ENCODE measurements around the gene MTHFD2L.
"Not testable (repeated sequence)": the region's sequence is repeated elsewhere in the genome, so short reads cannot be mapped to it uniquely, and the experiment has no call there.

The MTHFD2L gene

GRCh38 chr4:74157561-74158465 lies at the start of gene MTHFD2L:
Gene MTHFD2L, plus strand, starts transcription at chr4:74158118. Its CDS starts 21 bp downstream, at chr4:74158139.
- peak; percentile 62 for DNase-seq

GRCh38 chr4:74108457-74109115 lies 49.3 kb upstream of the MTHFD2L start:
- DNase-seq = no peak

GRCh38 chr4:74109116-74109869 lies 48.6 kb upstream of the MTHFD2L start:
- no peak for DNase-seq

- DNase-seq = no peak
These were observed 47.9 kb upstream of the MTHFD2L start for GRCh38 chr4:74109870-74110605.

GRCh38 chr4:74110670-74111069 lies 47.2 kb upstream of the MTHFD2L start:
- DNase-seq = no peak

- no peak for DNase-seq
These were observed 46.5 kb upstream of the MTHFD2L start for GRCh38 chr4:74111306-74111975.

- no peak for DNase-seq
These were observed 45.9 kb upstream of the MTHFD2L start for GRCh38 chr4:74111990-74112389.

- DNase-seq = no peak
These were observed 45.4 kb upstream of the MTHFD2L start for GRCh38 chr4:74112399-74113105.

- DNase-seq = no peak
These were observed 43.7 kb upstream of the MTHFD2L start for GRCh38 chr4:74114234-74114633.

- DNase-seq = no peak
These were observed 40.8 kb upstream of the MTHFD2L start for GRCh38 chr4:74117024-74117534.

- no peak for DNase-seq
These were observed 39.1 kb upstream of the MTHFD2L start for GRCh38 chr4:74118600-74119338.

GRCh38 chr4:74120086-74120485 lies 37.8 kb upstream of the MTHFD2L start:
- DNase-seq = no peak

- DNase-seq = no peak
These were observed 36.0 kb upstream of the MTHFD2L start for GRCh38 chr4:74121643-74122579.

GRCh38 chr4:74123065-74123728 lies 34.7 kb upstream of the MTHFD2L start:
- DNase-seq = no peak

- DNase-seq = no peak
These were observed 32.9 kb upstream of the MTHFD2L start for GRCh38 chr4:74125029-74125428.

GRCh38 chr4:74127745-74128144 lies 30.2 kb upstream of the MTHFD2L start:
- DNase-seq = no peak

- DNase-seq = not testable (repeated sequence)
These were observed 27.1 kb upstream of the MTHFD2L start for GRCh38 chr4:74130843-74131242.

- DNase-seq = not testable (repeated sequence)
These were observed 25.7 kb upstream of the MTHFD2L start for GRCh38 chr4:74132188-74132587.

GRCh38 chr4:74132944-74133343 lies 25.0 kb upstream of the MTHFD2L start:
- DNase-seq = no peak
